Measurements from ENCODE around the gene KRT78.

Gene KRT78

GRCh38 chr12:52812749-52813148, 36.0 kb downstream of the KRT78 start:
- Histone ChIP-seq H3K36me3 (ENCODE audit: control insufficient read depth in 1 of 2, insufficient read depth in 2 of 2, low read length in 2 of 2) (no peaks in the 10 kb centered on the region), H3K9me3 (ENCODE audit: control insufficient read depth in 1 of 2, low read length in 2 of 2) (no peaks in the 10 kb centered on the region), H3K4me3 (ENCODE audit: low read depth in 1 of 2, low read length in 2 of 2) (no peak overlapping the region), H3K4me1 (ENCODE audit: control insufficient read depth in 1 of 2, insufficient read depth in 2 of 2, low read length in 2 of 2) (no peaks in the 10 kb centered on the region), H3K27ac (ENCODE audit: low read length) (no peak overlapping the region), H3K27me3 (ENCODE audit: low read depth, low read length) (no peaks in the 10 kb centered on the region)

GRCh38 chr12:52812073-52812400, 36.8 kb downstream of the KRT78 start:
- H3K27ac ChIP-seq (ENCODE audit: low read length): no peak overlapping the region
- no peaks in the 10 kb centered on the region for H3K9me3 ChIP-seq (ENCODE audit: control insufficient read depth in 1 of 2, low read length in 2 of 2)
- H3K36me3 ChIP-seq (ENCODE audit: control insufficient read depth in 1 of 2, insufficient read depth in 2 of 2, low read length in 2 of 2): no peaks in the 10 kb centered on the region
- no peaks in the 10 kb centered on the region for H3K27me3 ChIP-seq (ENCODE audit: low read depth, low read length)
- no peak overlapping the region for H3K4me3 ChIP-seq (ENCODE audit: low read depth in 1 of 2, low read length in 2 of 2)
- no peaks in the 10 kb centered on the region for H3K4me1 ChIP-seq (ENCODE audit: control insufficient read depth in 1 of 2, insufficient read depth in 2 of 2, low read length in 2 of 2)

DNA sequence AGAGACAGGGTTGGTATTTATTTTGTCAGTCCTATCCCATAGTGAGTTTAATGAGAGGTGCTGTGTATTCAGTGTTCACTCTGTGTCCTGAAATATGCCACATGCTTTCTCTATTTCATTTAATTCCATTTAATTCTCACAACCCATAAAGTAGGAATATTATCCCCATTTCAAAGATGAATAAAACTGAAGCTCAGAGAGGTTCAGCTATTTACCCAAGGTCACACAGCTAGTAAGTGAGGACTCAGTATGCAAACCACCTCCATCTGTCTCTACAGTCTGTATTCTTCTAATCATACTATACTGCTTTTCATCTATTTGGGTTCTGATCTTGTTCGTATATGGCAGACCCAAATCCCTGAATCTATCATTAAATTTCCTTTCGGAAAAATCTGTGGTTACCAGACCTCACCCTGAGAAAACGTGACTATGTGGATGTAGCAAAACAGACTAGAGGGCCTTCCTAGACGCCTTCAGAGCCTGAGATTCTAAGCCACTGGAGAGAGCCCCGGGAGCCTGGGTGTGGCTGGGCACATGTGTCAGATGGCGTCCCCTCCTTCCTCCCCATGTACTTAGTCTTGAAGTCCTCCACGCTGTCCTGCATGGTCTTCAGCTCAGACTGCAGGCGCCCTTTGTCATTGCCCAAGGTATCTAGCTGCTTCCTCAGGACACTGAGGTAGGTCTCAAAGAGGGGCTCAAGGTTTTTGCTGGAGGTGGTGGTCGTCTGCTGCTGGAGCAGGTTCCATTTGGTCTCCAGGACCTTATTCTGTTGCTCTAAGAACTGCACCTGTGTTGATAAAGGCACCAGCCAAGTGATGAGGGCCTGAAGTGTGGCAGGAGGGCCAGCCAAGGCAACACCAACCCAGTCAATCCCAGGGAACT, 37.4 kb downstream of the KRT78 start:
- no peaks in the 10 kb centered on the region for H3K9me3 ChIP-seq (ENCODE audit: control insufficient read depth in 1 of 2, low read length in 2 of 2)
- no peak overlapping the region for H3K27ac ChIP-seq (ENCODE audit: low read length)
- H3K4me3 ChIP-seq (ENCODE audit: low read depth in 1 of 2, low read length in 2 of 2): no peak overlapping the region
- H3K27me3 ChIP-seq (ENCODE audit: low read depth, low read length): no peaks in the 10 kb centered on the region
- H3K36me3 ChIP-seq (ENCODE audit: control insufficient read depth in 1 of 2, insufficient read depth in 2 of 2, low read length in 2 of 2): no peaks in the 10 kb centered on the region
- H3K4me1 ChIP-seq (ENCODE audit: control insufficient read depth in 1 of 2, insufficient read depth in 2 of 2, low read length in 2 of 2): no peaks in the 10 kb centered on the region

- no peak overlapping the region for H3K4me3 ChIP-seq (ENCODE audit: low read depth in 1 of 2, low read length in 2 of 2)
- H3K4me1 ChIP-seq (ENCODE audit: control insufficient read depth in 1 of 2, insufficient read depth in 2 of 2, low read length in 2 of 2): no peaks in the 10 kb centered on the region
- no peaks in the 10 kb centered on the region for H3K9me3 ChIP-seq (ENCODE audit: control insufficient read depth in 1 of 2, low read length in 2 of 2)
- no peaks in the 10 kb centered on the region for H3K27me3 ChIP-seq (ENCODE audit: low read depth, low read length)
- H3K27ac ChIP-seq (ENCODE audit: low read length): no peak overlapping the region
- H3K36me3 ChIP-seq (ENCODE audit: control insufficient read depth in 1 of 2, insufficient read depth in 2 of 2, low read length in 2 of 2): no peaks in the 10 kb centered on the region
Measured at GRCh38 chr12:52810554-52810953, 38.2 kb downstream of the KRT78 start.

DNA sequence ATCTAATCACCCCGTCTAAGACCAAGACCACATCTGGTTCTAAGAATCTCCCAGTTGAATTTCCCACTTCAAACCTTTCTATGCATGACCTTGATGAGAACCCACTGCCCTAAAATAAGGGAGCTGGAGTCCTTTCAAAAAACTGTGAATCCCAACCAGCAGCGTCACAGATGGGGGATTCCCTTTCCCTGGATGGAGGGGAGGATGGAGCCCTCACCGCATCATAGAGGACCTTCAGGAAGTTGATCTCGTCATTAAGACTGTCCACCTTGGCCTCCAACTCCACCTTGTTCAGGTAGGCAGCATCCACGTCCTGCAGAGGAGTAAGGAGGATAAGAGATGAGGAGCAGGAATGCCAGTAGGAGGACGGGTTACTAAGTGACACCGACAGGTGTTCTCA, 39.6 kb downstream of the KRT78 start:
- H3K36me3 ChIP-seq (ENCODE audit: control insufficient read depth in 1 of 2, insufficient read depth in 2 of 2, low read length in 2 of 2): no peaks in the 10 kb centered on the region

DNA sequence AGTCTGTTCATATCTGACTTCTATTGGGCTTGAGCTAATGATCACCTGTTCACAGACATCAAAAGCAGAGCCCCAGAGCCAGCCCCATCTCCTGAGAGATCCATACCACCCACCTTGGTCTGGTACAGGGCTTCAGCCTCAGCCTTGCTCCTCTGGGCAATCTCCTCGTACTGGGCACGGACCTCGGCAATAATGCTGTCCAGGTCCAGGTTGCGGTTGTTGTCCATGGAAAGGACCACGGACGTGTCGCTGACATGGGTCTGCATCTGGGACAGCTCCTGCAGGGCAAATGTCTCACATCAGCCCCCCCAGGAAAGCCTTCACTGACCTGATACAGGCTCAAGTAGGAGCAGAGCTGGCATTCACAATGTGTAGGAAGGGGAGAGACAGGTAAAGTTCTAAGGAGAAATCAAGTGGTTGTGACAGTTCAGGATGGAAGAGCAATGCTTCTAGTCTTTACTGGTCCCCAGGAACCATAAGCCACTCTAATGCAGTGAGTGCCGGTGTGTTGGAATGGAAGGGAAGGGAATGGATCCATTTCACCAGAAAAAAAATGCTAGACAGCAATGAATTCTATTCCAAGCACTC, 40.1 kb downstream of the KRT78 start:
- no peaks in the 10 kb centered on the region for H3K36me3 ChIP-seq (ENCODE audit: control insufficient read depth in 1 of 2, insufficient read depth in 2 of 2, low read length in 2 of 2)

More for the DNA sequence above, 39.6 kb downstream of the KRT78 start:
- Histone ChIP-seq H3K27ac (ENCODE audit: low read length) (no peak overlapping the region), H3K4me1 (ENCODE audit: control insufficient read depth in 1 of 2, insufficient read depth in 2 of 2, low read length in 2 of 2) (no peaks in the 10 kb centered on the region), H3K4me3 (ENCODE audit: low read depth in 1 of 2, low read length in 2 of 2) (no peak overlapping the region), H3K9me3 (ENCODE audit: control insufficient read depth in 1 of 2, low read length in 2 of 2) (no peaks in the 10 kb centered on the region), H3K27me3 (ENCODE audit: low read depth, low read length) (no peaks in the 10 kb centered on the region)

GRCh38 chr12:52807544-52808470, 41.0 kb downstream of the KRT78 start:
- Histone ChIP-seq H3K4me3 (ENCODE audit: low read depth in 1 of 2, low read length in 2 of 2) (no peak overlapping the region), H3K4me1 (ENCODE audit: control insufficient read depth in 1 of 2, insufficient read depth in 2 of 2, low read length in 2 of 2) (no peaks in the 10 kb centered on the region), H3K36me3 (ENCODE audit: control insufficient read depth in 1 of 2, insufficient read depth in 2 of 2, low read length in 2 of 2) (no peaks in the 10 kb centered on the region), H3K27me3 (ENCODE audit: low read depth, low read length) (no peaks in the 10 kb centered on the region), H3K27ac (ENCODE audit: low read length) (no peak overlapping the region), H3K9me3 (ENCODE audit: control insufficient read depth in 1 of 2, low read length in 2 of 2) (no peaks in the 10 kb centered on the region)

More for the DNA sequence above, 40.1 kb downstream of the KRT78 start:
- H3K27me3 ChIP-seq (ENCODE audit: low read depth, low read length): no peaks in the 10 kb centered on the region
- H3K4me1 ChIP-seq (ENCODE audit: control insufficient read depth in 1 of 2, insufficient read depth in 2 of 2, low read length in 2 of 2): no peaks in the 10 kb centered on the region
- no peak overlapping the region for H3K27ac ChIP-seq (ENCODE audit: low read length)
- no peak overlapping the region for H3K4me3 ChIP-seq (ENCODE audit: low read depth in 1 of 2, low read length in 2 of 2)
- no peaks in the 10 kb centered on the region for H3K9me3 ChIP-seq (ENCODE audit: control insufficient read depth in 1 of 2, low read length in 2 of 2)

- Histone ChIP-seq H3K4me3 (ENCODE audit: low read depth in 1 of 2, low read length in 2 of 2) (no peak overlapping the region), H3K27me3 (ENCODE audit: low read depth, low read length) (no peaks in the 10 kb centered on the region), H3K36me3 (ENCODE audit: control insufficient read depth in 1 of 2, insufficient read depth in 2 of 2, low read length in 2 of 2) (no peaks in the 10 kb centered on the region), H3K27ac (ENCODE audit: low read length) (no peak overlapping the region), H3K4me1 (ENCODE audit: control insufficient read depth in 1 of 2, insufficient read depth in 2 of 2, low read length in 2 of 2) (no peaks in the 10 kb centered on the region), H3K9me3 (ENCODE audit: control insufficient read depth in 1 of 2, low read length in 2 of 2) (no peaks in the 10 kb centered on the region)
Measured at GRCh38 chr12:52806821-52807543, 41.8 kb downstream of the KRT78 start.

DNA sequence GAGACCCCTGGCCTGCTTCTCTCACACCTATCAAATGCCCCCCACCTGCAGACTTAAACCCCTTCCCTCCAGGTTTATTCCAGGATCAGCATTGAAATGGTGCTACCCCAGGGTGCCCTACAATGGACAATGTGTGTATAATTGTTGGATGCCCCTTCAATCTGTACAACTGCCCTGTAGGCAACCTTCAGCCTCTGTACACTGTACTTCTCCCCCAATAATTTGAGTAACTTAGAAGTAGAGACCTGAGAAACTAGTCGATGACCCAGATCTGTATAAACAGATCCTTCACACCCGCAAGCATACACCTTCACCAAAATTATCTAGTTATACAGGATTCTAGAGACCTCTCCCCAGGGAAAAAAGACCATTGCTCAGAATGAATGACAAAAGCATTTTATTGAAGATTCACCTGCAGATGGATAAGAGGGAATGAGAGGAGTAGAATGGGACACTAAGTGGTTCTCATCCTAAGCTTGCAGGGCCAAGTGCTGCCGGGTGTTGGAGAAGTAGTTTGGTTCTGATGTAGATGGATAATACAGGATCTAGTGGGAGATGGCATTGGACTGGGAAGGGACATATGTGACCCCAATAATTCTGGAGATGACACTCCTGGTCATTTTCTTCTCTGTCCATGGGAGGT, 42.5 kb downstream of the KRT78 start:
- Histone ChIP-seq H3K27ac (ENCODE audit: low read length) (no peak overlapping the region), H3K4me1 (ENCODE audit: control insufficient read depth in 1 of 2, insufficient read depth in 2 of 2, low read length in 2 of 2) (no peaks in the 10 kb centered on the region), H3K27me3 (ENCODE audit: low read depth, low read length) (no peaks in the 10 kb centered on the region), H3K36me3 (ENCODE audit: control insufficient read depth in 1 of 2, insufficient read depth in 2 of 2, low read length in 2 of 2) (no peaks in the 10 kb centered on the region), H3K4me3 (ENCODE audit: low read depth in 1 of 2, low read length in 2 of 2) (no peak overlapping the region), H3K9me3 (ENCODE audit: control insufficient read depth in 1 of 2, low read length in 2 of 2) (no peaks in the 10 kb centered on the region)

- H3K4me3 ChIP-seq (ENCODE audit: low read depth in 1 of 2, low read length in 2 of 2): no peak overlapping the region
- H3K27me3 ChIP-seq (ENCODE audit: low read depth, low read length): no peaks in the 10 kb centered on the region
- H3K4me1 ChIP-seq (ENCODE audit: control insufficient read depth in 1 of 2, insufficient read depth in 2 of 2, low read length in 2 of 2): no peaks in the 10 kb centered on the region
- no peaks in the 10 kb centered on the region for H3K9me3 ChIP-seq (ENCODE audit: control insufficient read depth in 1 of 2, low read length in 2 of 2)
- no peak overlapping the region for H3K27ac ChIP-seq (ENCODE audit: low read length)
- H3K36me3 ChIP-seq (ENCODE audit: control insufficient read depth in 1 of 2, insufficient read depth in 2 of 2, low read length in 2 of 2): no peaks in the 10 kb centered on the region
Measured at GRCh38 chr12:52805739-52806138, 43.1 kb downstream of the KRT78 start.

Measured in muscle layer of duodenum (tissue), 2 donors.